SW 1271 (cell line): Measurements from ENCODE around the gene L2HGDH.
"Not testable (repeated sequence)": the region's sequence is repeated elsewhere in the genome, so short reads cannot be mapped to it uniquely, and the experiment has no call there.

Experiments
- DNase-seq, 2 experiments: peaks; one replicate each; lab custom pipeline; 2025; lab: John Stamatoyannopoulos, UW

The L2HGDH gene

DNA sequence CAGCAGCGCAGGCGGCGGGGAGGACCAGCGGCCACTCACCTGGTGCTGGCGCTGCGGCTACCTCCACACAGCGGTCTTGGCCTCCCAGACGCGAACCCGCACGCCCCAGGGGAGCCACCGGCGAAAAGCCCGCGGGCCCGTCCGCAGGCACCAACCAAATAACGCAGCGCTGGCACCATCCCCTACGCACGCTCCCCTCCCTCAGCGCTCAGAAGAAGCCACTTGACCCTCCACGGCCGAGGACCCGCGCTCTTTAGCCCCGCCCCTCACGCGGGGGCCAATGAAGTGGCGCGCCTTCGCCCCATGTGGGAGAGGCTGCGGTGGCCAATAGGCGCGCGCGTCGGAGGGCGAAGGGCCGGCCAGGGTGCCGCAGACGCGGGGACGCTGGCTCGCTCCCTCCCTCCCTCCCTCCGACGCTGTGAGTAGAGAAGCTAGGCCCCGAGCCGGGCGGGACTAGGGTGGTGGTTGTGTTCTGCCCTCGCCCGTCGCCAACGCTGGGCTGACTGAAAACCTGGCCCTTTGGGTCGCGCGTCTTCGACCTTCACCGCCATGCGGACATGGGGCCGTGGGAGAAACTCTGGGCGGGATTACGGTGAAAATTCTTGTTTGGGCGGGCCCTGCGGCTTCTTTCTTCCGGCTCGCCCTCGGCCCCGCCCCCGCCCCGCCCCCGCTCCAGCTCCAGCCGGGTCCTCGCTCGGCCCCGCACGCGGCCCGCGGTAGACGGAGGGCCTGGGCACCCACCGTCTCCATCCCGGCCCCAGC is at the start of gene L2HGDH, which contains the start of gene DMAC2L:
TSS of gene L2HGDH (minus strand) at position 258 of the 762 bp plus-strand sequence. CDS start at position 179, 79 bp downstream.
TSS of gene DMAC2L (plus strand) at position 353 of the 762 bp plus-strand sequence. CDS start 9,164 bp downstream, outside the sequence.
- DNase-seq: peak; percentile 83 to 92

- DNase-seq: no peak
Observed at GRCh38 chr14:50360851-50361250, 48.8 kb upstream of the L2HGDH start.

- DNase-seq: no peak
Observed at GRCh38 chr14:50360093-50360492, 48.1 kb upstream of the L2HGDH start.

DNA sequence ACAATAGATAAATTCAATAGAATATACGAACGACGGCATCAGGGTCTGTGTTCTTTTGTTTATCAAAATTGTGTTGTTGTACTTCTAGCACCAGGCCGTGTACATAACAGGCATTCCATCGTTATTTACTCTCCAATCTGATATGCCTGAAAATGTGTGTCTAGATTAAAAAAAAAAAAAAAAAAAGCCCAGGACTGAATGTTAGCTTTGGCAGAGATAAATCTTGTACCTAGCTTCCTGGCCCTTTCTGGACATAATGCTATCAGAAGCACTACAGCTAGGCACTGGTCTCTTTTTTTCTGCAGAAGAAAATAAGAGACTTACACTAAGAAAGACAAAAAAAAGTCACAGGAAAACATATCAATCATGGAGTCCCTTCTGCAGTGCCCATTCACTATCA is 47.6 kb upstream of the L2HGDH start:
- no peak for DNase-seq

- no peak for DNase-seq
Observed at GRCh38 chr14:50357753-50358395, 45.8 kb upstream of the L2HGDH start.

DNA sequence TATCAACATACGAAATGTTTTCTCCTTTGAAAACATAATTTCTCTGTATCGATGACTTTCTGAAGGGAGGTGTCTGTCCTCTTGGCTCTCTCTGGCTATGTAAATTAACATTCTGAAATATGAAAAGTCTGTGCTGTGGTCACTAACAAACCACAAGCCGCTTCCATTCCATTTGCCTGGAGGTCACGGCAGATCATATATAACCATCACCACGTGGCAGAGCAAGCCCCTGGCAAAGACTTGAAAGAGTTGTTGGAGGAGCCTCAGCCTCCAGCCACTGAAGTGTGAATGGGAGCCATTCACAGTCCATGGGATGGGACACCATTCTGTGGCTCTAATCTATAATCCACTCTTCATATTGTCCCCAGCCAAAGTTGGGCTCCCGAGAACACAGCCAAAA is 45.1 kb upstream of the L2HGDH start:
- DNase-seq: no peak

GRCh38 chr14:50356283-50356682 is 44.3 kb upstream of the L2HGDH start:
- not testable (repeated sequence) for DNase-seq

DNA sequence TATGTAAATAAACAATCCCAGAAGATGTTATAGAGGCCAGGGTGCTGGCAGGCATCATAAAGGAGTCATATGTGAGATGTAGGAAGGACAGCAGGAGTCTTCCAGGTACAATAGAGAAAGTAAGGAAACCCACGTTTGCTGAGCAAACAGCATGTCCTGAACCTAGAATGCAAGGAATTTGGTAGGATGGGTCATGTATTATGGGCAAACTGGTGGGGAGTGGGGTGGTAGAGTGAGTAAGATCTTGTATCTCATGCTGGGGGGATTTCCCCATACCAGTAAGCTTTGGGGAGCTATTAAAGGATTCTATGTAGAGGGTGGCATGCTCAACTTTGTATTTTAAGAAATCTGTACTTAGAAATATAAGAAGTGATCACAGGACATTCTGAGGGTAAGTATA is 43.7 kb upstream of the L2HGDH start:
- DNase-seq: no peak

DNA sequence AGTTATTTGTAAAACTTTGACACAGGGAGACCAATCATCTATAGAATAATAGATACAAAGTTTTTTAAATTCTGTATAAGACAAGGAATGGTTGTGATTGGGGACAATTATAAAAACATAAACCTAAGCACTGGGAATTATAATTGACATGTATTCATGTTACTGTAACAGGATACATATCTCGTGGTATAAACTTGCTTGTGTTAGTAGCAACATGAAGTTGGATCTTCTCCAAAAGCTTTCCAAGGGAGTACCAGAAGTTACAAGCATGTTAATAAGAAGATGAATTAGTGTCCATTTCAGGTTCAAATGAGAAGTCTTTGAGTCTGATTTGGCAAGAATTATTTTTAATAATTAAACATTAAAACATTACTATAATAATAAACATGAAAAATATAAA is 42.5 kb upstream of the L2HGDH start:
- no peak for DNase-seq

DNA sequence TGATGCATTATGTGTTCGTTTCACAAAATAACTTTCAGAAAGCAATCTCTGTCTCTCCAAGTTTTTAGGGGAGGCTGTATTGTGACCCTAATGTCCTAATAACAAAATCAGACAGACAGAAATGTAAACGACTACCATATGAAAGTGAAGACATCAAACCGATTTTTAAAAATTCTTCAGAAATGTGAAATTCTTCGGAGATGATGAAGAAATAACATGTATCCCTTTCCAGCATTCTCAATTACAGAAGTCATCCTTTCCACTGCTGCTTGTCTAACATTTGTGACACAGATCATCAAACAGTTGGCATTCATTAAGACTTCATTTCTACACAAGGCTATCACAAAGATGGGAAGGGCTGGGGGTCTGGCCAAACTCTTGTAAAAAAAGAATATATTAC is 41.1 kb upstream of the L2HGDH start:
- DNase-seq: no peak

DNA sequence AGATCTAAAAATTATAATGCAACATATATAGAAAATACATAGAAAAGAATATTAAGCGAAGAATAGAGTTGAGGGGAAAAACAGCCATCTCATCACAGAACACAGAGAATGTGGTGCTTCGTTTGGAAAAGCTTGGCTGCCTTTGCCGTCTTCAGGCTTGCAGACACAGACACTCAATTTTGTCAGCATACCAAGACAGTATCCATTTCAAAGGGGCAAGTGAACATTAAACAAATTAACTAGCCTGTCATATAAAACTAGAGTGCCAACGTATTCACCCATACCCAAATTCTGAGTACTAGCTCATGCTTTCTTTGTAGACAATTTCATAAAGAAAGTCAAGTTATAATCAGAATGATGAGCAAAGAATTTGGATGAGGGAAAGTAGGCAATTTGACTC is 40.6 kb upstream of the L2HGDH start:
- no peak for DNase-seq

DNA sequence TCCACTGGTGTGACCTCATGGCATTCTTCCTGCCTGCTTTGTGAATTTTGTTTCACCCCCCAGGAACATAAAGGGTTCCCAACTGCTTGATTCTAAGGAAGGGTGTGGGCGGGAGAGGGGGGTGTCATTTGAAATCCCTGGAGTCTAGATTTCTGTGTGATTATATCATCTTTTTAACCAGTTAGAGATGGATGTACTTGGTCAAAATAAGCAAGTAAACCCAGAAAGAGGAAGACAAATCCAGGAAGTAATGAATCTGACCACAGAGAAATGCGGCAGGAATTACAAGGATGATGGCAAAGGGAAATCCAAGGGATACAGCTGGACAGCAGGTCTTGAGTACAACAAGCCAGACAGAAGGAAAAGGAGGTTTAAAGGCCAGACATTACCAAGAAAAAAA is 38.9 kb upstream of the L2HGDH start:
- DNase-seq: no peak

- no peak for DNase-seq
Observed at GRCh38 chr14:50348933-50349332, 36.9 kb upstream of the L2HGDH start.

- DNase-seq: no peak
Observed at GRCh38 chr14:50347521-50347920, 35.5 kb upstream of the L2HGDH start.

GRCh38 chr14:50345846-50346422 is 33.9 kb upstream of the L2HGDH start:
- no peak for DNase-seq

DNA sequence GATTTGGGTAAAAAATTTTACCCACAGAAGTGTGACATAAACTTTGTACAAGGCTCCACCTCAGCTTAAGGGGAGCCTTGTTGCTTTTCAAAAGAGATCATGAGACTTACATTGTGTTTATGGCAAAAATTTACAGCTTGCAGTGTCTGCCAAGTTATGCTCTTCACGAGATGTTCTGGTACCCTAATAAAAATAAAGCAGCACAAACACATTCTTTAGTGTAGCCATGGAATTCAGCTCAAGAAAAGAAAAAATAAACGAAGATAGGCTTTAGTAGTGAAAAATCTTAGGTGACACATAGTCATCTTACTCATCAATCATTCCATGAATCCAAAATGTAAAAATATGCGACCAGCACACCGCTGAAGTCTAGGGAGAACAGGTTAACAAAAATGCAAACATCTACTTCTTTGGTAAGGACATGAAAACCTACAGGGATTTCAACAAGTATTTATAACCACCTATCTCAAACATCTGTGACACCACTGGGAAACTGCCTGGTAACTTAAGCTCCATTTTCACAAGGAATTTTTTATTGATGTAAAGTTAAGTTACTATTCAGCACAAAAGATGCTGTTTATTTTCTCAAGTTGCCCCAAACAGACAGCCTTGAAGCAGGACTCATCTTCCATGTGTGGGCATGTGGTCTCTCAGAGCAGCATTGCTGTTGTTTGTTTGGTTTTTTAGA is 33.0 kb upstream of the L2HGDH start:
- DNase-seq: no peak

- no peak for DNase-seq
Observed at GRCh38 chr14:50344116-50344775, 32.2 kb upstream of the L2HGDH start.

GRCh38 chr14:50343434-50343833 is 31.4 kb upstream of the L2HGDH start:
- no peak for DNase-seq

DNA sequence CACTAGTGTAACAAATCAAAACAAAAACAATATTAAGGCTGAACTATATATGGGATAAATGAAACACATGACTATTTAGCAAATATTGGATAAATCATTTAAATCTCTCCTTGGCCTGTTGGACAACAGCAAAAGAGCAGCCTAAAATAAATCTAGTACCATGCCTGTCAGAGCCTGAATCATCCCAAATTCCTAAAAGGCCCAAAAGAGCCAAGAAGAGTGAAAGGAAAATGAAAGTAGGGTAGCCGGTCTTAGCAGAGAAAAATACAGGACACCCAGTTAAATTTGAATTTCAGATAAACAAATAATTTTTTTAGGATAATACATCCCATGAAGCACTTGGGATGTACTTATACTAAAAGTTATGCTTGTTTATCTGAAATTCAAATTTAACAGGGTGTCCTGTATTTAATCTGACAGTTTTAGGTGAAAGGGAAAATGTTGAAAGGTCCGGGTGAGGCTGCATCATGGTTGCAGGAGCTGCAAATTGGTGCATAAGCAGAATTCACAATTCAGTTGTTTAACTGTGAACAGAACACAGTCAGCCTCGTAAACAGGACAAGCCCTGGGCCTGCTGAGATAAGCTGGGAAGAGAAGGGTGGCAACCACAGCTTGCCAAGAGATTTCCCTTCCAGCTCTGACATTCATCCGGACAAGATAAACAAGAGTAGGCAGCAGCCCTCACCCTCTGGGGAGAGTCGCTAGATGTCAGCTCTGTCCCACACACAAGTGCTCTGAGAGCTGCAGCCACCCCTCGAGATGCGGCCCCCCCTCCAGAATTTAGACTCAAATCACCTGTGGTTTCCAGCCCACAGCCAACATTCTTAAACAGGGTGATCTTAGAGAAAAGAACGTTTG is 30.4 kb upstream of the L2HGDH start:
- DNase-seq: no peak

- DNase-seq: no peak
Observed at GRCh38 chr14:50340963-50341362, 28.9 kb upstream of the L2HGDH start.

DNA sequence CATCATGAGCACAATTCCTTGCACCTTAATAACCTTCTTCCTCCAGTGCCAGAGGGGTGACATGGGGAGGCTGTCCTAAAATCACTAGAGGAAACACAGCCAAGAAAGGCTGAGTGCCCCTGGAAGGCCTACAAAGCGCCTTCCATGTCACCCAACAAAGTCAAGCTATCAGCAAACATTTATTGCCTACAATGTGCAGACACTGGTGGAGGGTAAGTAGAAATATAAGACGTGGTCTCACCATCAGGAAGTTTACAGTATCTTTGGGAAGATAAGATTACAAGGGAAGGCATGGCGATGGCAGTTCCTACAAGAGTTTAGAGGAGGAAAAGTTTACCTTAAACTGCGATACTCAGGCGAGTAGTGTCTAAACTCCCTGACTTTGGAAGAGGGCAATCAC is 28.0 kb upstream of the L2HGDH start:
- no peak for DNase-seq
